D721Med (cell line): ENCODE results near the gene PRR33.

Experiments used
- DNase-seq: peaks from one replicate; pipeline ENCODE4 v3.0.0; 2011; ENCODE audit warnings: low spot score; ENCODE audit not compliant: insufficient read length
- FAIRE-seq: peaks from 2 replicates; lab custom pipeline; 2011; peaks lifted over from hg19 to GRCh38; lab: Jason Lieb, UNC
- TF ChIP-seq, protein P1 (sequence below): IDR thresholded peaks from 2 replicates; pipeline ENCODE4 v1.5.1; 2012; ENCODE audit warnings: mild to moderate bottlenecking, control low read depth; ENCODE audit not compliant: insufficient read depth; ENCODE audit errors: missing control alignments

The PRR33 gene

DNA sequence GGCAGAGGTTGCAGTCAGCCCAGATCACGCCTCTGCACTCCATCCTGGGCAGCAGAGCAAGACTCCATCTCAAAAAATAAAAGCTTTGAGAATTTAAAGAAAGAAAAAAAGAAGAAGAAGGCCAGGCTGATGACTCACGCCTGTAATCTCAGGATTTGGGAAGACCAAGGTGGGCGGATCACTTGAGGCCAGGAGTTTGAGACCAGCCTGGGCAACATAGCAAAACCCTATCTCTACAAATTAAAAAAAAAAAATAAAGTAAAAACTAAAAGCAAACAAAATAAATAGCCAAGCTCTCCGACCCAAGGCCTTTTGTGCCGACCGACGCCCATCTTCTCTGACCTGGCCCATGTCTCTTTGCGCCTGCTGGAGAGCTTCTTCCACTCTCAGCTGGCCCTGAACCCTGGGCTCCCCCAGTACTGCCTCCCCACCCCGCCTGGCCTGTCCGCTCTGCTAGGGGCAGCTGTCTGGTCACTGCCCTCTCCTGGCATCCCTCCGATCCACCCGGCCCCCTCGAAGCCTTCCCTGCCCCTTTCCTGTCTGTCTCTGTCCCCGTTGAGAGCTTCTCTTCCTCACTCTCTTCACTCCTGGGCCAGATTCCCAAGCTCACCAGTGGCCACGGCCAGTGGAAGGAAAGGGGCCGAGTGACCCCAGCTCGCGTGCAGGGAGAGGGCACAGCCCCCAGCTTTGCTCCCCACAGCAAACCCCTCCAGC lies 43.6 kb downstream of the PRR33 start:
- FAIRE-seq, result no peak
- TF ChIP-seq, protein P1, sequence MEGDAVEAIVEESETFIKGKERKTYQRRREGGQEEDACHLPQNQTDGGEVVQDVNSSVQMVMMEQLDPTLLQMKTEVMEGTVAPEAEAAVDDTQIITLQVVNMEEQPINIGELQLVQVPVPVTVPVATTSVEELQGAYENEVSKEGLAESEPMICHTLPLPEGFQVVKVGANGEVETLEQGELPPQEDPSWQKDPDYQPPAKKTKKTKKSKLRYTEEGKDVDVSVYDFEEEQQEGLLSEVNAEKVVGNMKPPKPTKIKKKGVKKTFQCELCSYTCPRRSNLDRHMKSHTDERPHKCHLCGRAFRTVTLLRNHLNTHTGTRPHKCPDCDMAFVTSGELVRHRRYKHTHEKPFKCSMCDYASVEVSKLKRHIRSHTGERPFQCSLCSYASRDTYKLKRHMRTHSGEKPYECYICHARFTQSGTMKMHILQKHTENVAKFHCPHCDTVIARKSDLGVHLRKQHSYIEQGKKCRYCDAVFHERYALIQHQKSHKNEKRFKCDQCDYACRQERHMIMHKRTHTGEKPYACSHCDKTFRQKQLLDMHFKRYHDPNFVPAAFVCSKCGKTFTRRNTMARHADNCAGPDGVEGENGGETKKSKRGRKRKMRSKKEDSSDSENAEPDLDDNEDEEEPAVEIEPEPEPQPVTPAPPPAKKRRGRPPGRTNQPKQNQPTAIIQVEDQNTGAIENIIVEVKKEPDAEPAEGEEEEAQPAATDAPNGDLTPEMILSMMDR, result no peak
- DNase-seq, result no peak

- no peak for FAIRE-seq
- TF ChIP-seq, protein P1, result no peak
- DNase-seq, result no peak
Measured at GRCh38 chr11:1847006-1847735, 44.5 kb downstream of the PRR33 start.

DNA sequence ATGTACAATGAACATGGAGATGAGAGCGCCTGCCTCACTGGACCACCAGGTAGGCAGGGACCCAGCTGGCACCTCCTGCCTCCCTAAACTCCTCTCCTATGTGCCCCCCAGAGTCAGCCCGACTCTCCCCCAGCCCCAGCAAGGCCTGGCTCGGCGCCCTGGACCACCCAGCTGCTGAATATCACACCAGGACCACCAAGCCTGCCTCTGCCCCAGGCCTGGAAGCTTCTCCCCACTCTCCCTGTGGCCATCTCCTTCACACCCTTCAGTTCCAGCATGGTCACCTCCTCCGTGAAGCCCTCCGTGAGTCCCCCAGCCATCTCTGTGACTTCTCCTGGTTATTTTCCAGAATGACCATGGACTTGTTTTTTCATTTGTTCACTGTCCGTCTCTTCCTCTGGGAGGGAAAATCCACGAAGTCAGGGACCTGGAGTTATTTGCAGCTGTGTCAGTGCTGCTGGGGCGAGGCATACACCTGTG lies 45.2 kb downstream of the PRR33 start:
- DNase-seq, result no peak
- FAIRE-seq, result no peak
- TF ChIP-seq, protein P1, result no peak

- no peak for DNase-seq
- no peak for FAIRE-seq
- TF ChIP-seq, protein P1, result no peak
Measured at GRCh38 chr11:1845561-1846452, 45.9 kb downstream of the PRR33 start.

GRCh38 chr11:1845095-1845429 lies 46.6 kb downstream of the PRR33 start:
- TF ChIP-seq, protein P1, result no peak
- FAIRE-seq (no peak), DNase-seq (no peak)

- no peak for DNase-seq
- TF ChIP-seq, protein P1, result no peak
- FAIRE-seq, result no peak
Measured at GRCh38 chr11:1844221-1845094, 47.2 kb downstream of the PRR33 start.
